HG03571 (cell line): ENCODE results near the gene TENT4A.
"Not testable (repeated sequence)": the region's sequence is repeated elsewhere in the genome, so short reads cannot be mapped to it uniquely, and the experiment has no call there.

ENCODE experiments used
- ATAC-seq: cut with Tn5 transposase; IDR thresholded peaks from one replicate; pipeline ENCODE4 v1.9.1; 2021; ENCODE audit not compliant: unreplicated experiment

Gene TENT4A

DNA sequence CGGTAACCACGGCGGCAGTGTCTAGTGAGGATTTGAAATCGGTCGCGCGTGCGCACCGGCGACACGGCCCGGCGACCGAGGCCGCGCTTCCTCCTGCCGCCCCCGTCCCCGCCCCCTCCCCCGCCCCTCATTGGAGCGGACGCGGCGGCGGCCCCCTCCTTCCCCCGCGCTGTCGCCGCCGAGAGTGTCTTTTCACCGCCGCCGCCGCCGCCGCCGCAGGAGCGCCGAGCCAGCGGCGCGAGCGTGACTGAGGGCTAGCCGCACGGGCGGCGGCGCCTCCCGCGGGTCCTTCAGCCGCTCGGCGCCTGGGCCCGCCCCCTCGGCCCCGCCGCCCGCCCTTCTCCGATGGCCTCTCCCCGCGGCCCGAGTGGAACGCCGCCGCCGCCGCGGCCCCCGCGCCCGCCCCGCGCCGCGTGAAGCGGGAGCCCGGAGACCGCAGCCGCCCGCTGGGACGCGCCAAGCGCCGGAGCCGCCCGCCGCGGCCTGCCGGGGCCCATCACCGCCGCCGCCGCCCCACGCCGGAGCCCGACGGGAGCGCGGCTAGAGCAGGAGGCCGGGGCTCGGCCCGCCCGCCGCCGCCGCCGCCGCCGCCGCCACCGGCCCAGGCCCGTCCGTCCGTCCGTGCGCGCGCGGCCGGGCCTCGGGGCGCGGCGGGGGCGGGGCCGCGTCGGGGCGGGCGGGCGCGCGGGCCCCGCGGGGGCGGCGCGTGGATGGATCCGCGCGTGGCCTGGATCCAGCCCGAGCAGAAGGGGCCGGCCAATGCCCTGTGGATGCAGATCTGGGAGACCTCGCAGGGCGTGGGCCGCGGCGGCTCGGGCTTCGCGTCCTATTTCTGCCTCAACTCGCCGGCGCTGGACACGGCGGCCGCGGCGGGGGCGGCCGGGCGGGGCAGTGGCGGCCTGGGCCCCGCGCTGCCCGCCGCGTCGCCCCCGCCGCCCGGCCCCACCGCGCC is at the start of gene TENT4A:
Gene TENT4A, plus strand, starts transcription at position 159 of the 952 bp plus-strand sequence. Its CDS starts 552 bp downstream, at position 711.
- peak; percentile 17 for ATAC-seq

- no peak for ATAC-seq
These were observed 46.5 kb upstream of the TENT4A start for GRCh38 chr5:6666762-6667161.

- ATAC-seq: no peak
These were observed 45.6 kb upstream of the TENT4A start for GRCh38 chr5:6667648-6668047.

GRCh38 chr5:6668717-6669116 is 44.5 kb upstream of the TENT4A start:
- ATAC-seq: not testable (repeated sequence)

- ATAC-seq: no peak
These were observed 40.2 kb upstream of the TENT4A start for GRCh38 chr5:6673031-6673430.

DNA sequence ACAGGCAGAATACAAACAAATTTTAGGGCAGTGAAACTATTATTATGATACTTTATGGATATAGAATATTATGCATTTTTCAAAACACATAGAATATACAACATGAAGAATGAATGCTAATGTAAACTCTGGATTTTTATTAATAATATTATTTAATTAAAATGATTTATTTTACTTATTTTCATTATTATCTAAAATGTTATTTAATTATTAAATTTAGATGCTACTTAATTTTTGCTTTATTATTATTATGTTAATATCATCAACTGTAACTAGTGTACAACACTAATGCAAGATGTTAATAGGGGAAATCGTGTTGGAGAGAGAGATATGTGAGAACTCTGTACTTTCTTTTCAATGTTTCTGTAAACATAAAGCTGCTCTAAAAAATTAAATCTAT is 39.3 kb upstream of the TENT4A start:
- no peak for ATAC-seq

DNA sequence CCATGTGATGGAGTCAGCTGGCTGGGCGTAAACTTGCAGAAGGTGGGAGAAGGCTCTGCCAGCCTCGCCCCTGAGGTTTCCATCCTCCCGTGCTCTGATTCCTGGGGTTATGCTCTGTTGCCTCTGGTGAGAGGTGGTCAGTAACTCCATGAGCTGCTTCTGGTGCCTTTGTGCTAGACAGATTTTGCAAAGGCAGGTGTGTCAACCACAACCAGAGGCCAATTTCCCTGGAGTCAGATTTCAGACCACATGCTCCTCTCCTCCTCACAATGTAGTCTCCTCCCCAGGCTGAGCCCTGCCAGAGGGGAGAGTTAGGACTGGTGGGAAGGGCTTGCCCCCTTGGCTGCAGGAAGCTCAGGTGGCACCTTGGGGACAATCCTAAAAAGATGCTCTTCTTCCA is 38.8 kb upstream of the TENT4A start:
- no peak for ATAC-seq

- no peak for ATAC-seq
These were observed 38.3 kb upstream of the TENT4A start for GRCh38 chr5:6674886-6675285.

- no peak for ATAC-seq
These were observed 37.3 kb upstream of the TENT4A start for GRCh38 chr5:6675784-6676491.

- ATAC-seq: no peak
These were observed 36.5 kb upstream of the TENT4A start for GRCh38 chr5:6676702-6677101.

DNA sequence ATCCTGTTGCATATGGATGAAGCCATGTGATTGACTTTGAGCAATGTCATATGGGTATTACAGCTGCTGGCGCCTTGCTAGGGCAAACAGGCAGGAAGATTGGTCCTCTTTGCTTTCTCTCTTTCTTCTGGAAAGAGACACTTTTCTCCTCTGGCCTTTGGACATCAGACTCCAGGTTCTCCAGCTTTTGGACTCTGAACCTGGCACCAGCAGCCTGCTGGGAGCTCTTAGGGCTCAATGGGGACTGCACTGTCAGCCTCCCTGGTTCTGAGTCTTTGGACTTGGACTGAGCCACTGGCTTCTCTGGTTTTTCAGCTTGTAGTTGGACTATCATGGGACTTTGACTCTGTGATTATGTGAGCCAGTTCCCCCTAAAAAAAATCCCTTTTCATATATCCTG is 34.8 kb upstream of the TENT4A start:
- ATAC-seq: no peak

DNA sequence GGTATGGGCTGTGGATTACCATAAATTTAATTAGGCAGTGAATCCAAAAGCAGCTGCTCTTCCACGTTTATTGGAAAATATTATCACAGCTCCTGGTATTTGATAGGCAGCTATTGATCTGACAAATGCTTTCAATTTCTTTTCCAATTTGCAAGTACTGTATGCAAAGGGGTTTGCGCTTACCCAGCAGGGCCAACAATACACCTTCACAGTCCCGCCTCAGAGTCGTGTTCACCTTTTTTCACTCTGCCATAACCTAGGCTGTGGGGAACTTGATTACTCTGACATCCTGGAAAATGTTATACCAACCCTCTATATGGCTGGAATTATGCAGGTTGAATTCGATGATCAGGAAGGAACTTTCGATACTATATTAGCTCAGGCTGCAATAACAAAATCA is 32.3 kb upstream of the TENT4A start:
- ATAC-seq: no peak

DNA sequence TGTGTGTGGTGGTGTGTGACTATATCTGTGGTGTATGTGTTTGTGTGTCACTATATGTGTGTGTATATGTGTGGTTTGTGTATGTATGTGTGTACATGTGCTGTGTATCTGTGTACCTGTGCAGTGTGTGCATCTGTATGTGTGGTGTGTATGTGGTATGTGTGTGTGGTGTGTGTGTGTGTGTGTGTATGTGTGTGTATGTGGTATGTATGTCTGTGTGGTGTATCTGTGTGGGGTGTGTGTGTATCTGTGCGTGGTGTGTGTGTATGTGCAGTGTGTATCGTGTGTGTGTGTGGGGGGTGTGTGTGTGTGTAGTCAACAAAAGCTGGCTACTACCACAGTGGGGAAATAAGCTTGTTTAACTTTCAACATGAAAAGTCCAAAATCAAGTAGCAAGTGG is 31.6 kb upstream of the TENT4A start:
- no peak for ATAC-seq

- no peak for ATAC-seq
These were observed 31.0 kb upstream of the TENT4A start for GRCh38 chr5:6682239-6682638.

DNA sequence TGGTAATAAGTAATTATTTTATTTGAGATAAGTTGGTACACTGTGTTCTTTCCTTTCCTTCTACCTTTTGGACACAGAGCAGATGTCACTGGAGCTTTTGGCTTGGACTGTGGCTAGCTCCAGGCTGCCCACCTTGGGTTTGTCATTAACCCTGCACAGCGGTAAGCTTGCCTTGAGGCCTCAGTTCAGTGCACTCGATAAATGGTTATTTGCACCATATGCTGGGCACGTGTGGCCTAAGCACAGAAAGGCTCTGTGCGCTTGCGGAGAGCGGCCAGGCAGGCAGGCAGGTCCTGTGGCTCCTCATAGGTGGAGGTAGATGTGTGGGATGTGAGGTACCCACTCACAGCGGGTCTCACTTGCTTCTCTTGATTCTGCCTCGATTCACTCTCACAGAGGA is 30.0 kb upstream of the TENT4A start:
- no peak for ATAC-seq

- no peak for ATAC-seq
These were observed 29.2 kb upstream of the TENT4A start for GRCh38 chr5:6684075-6684474.

GRCh38 chr5:6686501-6686900 is 26.7 kb upstream of the TENT4A start:
- no peak for ATAC-seq

GRCh38 chr5:6686915-6687409 is 26.3 kb upstream of the TENT4A start:
- no peak for ATAC-seq

DNA sequence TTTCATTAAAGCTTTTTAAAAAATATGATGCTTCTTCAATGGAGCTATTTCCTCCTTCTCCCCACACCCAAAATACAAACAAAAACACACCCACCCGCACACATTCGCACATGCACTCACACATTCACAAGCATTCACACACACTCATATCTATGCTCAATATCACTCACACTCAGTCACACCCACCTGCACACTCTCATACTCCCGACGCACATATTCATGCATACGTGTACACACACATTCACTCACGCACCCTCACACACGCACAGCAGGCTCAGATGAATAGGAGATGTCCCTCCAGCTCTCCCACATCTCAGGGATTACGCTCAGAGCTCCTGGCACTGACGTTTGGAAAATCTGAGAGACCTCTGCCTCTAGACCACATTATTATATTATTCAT is 25.7 kb upstream of the TENT4A start:
- no peak for ATAC-seq

DNA sequence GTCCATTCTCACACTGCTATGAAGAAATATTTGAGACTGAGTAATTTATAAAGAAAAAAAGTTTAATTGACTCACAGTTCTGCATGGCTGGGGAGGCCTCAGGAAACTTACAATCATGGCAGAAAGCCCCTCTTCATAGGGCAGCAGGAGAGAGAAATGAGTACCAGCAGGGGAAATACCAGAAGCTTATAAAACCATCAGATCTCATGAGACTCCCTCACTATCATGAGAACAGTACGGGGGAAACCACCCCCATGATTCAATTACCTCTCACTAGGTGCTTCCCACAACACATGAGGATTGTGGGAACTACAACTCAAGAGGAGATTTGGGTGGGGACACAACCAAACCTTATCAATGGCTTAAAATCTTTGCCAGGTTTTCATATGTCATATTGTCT is 20.3 kb upstream of the TENT4A start:
- ATAC-seq: no peak

GRCh38 chr5:6698696-6699095 is 14.5 kb upstream of the TENT4A start:
- no peak for ATAC-seq

- ATAC-seq: no peak
These were observed 13.9 kb upstream of the TENT4A start for GRCh38 chr5:6699357-6699756.
